HL-60 (cell line): ENCODE measurements around the gene SORL1.

Experiments used
- CTCF ChIP-seq: IDR thresholded peaks from one replicate; pipeline ENCODE4 v1.5.1; 2011; ENCODE audit warnings: low read length, control low read depth, inconsistent platforms; ENCODE audit not compliant: insufficient read depth
- GABPA ChIP-seq: IDR thresholded peaks from 2 replicates; pipeline ENCODE4 v1.6.1; 2012; ENCODE audit warnings: low read depth
- POLR2AphosphoS5 ChIP-seq: IDR thresholded peaks from 2 replicates; pipeline ENCODE4 v1.6.1; 2012; ENCODE audit warnings: low read depth
- REST ChIP-seq: IDR thresholded peaks from 2 replicates; pipeline ENCODE4 v1.6.1; 2012; ENCODE audit warnings: low read depth; ENCODE audit not compliant: insufficient replicate concordance

GRCh38 chr11:121603316-121603715 lies 151.2 kb downstream of the SORL1 start:
- TF ChIP-seq CTCF (no peak), REST (no peak), POLR2AphosphoS5 (no peak), GABPA (no peak)
